H1 (cell line): ENCODE measurements around the gene SLC13A5. TPM values are rescaled to one million over a fixed set of nuclear protein-coding genes. Genes with fewer than 3 reads are reported as not detected.

Experiments
- BACH1 ChIP-seq: IDR thresholded peaks from 2 replicates; pipeline ENCODE4 v1.6.1; 2012; ENCODE audit warnings: low read length, improper control_type of control experiment
- EZH2 ChIP-seq: fragments of 200-600 bp; sonication (generic); IDR thresholded peaks from 2 replicates; pipeline ENCODE4 v1.7.1; 2012; ENCODE audit warnings: low read depth, mild to moderate bottlenecking, moderate library complexity, low read length, inconsistent platforms; ENCODE audit not compliant: severe bottlenecking
- FOSL1 ChIP-seq: IDR thresholded peaks from 2 replicates; pipeline ENCODE4 v1.6.1; 2011; ENCODE audit warnings: mild to moderate bottlenecking, low read depth, low read length, moderate library complexity; ENCODE audit not compliant: insufficient read depth
- HDAC2 ChIP-seq, 2 experiments: fragments of 300-600 bp in 1 of 2; sonication (generic) in 1 of 2; IDR thresholded peaks; 2 replicates each; pipeline ENCODE4 v1.6.1; 2011 to 2012; ENCODE audit warnings: low read depth in 2 of 2, low read length in 2 of 2, mild to moderate bottlenecking in 2 of 2, moderate library complexity in 2 of 2, borderline replicate concordance in 1 of 2, inconsistent platforms in 1 of 2
- KDM5A ChIP-seq: fragments of 200-600 bp; IDR thresholded peaks from 2 replicates; pipeline ENCODE4 v1.7.1; 2012; ENCODE audit warnings: mild to moderate bottlenecking, low read length, inconsistent platforms, mixed read lengths
- RBBP5 ChIP-seq: IDR thresholded peaks from 2 replicates; pipeline ENCODE4 v1.7.1; 2012; ENCODE audit warnings: low read depth, mild to moderate bottlenecking, inconsistent platforms, low read length, moderate library complexity, borderline replicate concordance
- RNF2 ChIP-seq: fragments of 200-900, 300-1000 bp; sonication (generic); IDR thresholded peaks from 2 replicates; pipeline ENCODE4 v1.7.1; 2016; ENCODE audit warnings: borderline replicate concordance, low read depth, mild to moderate bottlenecking, antibody characterized with exemption, low read length; ENCODE audit not compliant: poor library complexity, severe bottlenecking; ENCODE audit errors: missing control alignments
- SRF ChIP-seq: IDR thresholded peaks from 2 replicates; pipeline ENCODE4 v1.6.1; 2011; ENCODE audit warnings: mild to moderate bottlenecking, low read depth, low read length, moderate library complexity
- polyA plus RNA-seq, 7 experiments: library from polyadenylated mRNA; depleted of rRNA in 3 of 7; stranded (reverse) in 5 of 7; unstranded in 2 of 7; fragments of >200 nt in 5 of 7; fragments of 200-250 nt in 2 of 7; gene quantifications; 1 replicate in 5 of 7; 2 replicates in 1 of 7; 4 replicates in 1 of 7; pipeline versions ENCODE4 v1.2.1 to v1.2.3, GENCODE V29; 2011 to 2013; ENCODE audit warnings: missing spikeins in 2 of 7, mixed read lengths in 2 of 7
- total RNA-seq: library from RNA; stranded (reverse); fragmentation: NEBNext Ultra II Directional; extraction: Animal tissue kit (Norgen Biotek cat#: 25700); gene quantifications from 2 replicates; pipeline ENCODE4 v1.2.1, GENCODE V29; 2021
- TF ChIP-seq, protein P1 (sequence below): IDR thresholded peaks from 2 replicates; pipeline ENCODE4 v1.6.1; 2011; ENCODE audit warnings: low read depth, mild to moderate bottlenecking, low read length; ENCODE audit not compliant: insufficient read depth
- TF ChIP-seq, protein P2 (sequence below): IDR thresholded peaks from 2 replicates; pipeline ENCODE4 v1.6.1; 2011; ENCODE audit warnings: low read length, improper control_type of control experiment

Gene SLC13A5
- total and polyA plus RNA-seq, 2 of the 8 experiments (the other 6 are each of a cell fraction or from before 2014, with no cell fraction given): 2.1 to 2.6 TPM

- TF ChIP-seq RBBP5: no peak
- no peak for TF ChIP-seq RNF2
- TF ChIP-seq FOSL1: no peak
- TF ChIP-seq SRF: no peak
- TF ChIP-seq, protein P1, sequence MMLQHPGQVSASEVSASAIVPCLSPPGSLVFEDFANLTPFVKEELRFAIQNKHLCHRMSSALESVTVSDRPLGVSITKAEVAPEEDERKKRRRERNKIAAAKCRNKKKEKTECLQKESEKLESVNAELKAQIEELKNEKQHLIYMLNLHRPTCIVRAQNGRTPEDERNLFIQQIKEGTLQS: no peak
- no peak for TF ChIP-seq EZH2
- TF ChIP-seq KDM5A: no peak
- 0 out of 4 replicates have a peak, but pooled peaks of 1 of the 2 experiments have one; percentile 17 for TF ChIP-seq HDAC2 (IDR thresholded peaks at IDR 0.05; ENCODE audit: borderline replicate concordance in 1 of 2, low read depth in 2 of 2, low read length in 2 of 2)
- TF ChIP-seq BACH1: no peak; the same call in 1 of the 2 replicates
- TF ChIP-seq, protein P2, sequence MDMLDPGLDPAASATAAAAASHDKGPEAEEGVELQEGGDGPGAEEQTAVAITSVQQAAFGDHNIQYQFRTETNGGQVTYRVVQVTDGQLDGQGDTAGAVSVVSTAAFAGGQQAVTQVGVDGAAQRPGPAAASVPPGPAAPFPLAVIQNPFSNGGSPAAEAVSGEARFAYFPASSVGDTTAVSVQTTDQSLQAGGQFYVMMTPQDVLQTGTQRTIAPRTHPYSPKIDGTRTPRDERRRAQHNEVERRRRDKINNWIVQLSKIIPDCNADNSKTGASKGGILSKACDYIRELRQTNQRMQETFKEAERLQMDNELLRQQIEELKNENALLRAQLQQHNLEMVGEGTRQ: no peak
Observed at GRCh38 chr17:6713130-6713917, at the start of gene SLC13A5 (continued).
